ENCODE measurements around the gene GPN2.

- TF ChIP-seq, protein P1, sequence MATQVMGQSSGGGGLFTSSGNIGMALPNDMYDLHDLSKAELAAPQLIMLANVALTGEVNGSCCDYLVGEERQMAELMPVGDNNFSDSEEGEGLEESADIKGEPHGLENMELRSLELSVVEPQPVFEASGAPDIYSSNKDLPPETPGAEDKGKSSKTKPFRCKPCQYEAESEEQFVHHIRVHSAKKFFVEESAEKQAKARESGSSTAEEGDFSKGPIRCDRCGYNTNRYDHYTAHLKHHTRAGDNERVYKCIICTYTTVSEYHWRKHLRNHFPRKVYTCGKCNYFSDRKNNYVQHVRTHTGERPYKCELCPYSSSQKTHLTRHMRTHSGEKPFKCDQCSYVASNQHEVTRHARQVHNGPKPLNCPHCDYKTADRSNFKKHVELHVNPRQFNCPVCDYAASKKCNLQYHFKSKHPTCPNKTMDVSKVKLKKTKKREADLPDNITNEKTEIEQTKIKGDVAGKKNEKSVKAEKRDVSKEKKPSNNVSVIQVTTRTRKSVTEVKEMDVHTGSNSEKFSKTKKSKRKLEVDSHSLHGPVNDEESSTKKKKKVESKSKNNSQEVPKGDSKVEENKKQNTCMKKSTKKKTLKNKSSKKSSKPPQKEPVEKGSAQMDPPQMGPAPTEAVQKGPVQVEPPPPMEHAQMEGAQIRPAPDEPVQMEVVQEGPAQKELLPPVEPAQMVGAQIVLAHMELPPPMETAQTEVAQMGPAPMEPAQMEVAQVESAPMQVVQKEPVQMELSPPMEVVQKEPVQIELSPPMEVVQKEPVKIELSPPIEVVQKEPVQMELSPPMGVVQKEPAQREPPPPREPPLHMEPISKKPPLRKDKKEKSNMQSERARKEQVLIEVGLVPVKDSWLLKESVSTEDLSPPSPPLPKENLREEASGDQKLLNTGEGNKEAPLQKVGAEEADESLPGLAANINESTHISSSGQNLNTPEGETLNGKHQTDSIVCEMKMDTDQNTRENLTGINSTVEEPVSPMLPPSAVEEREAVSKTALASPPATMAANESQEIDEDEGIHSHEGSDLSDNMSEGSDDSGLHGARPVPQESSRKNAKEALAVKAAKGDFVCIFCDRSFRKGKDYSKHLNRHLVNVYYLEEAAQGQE (IDR thresholded peaks at IDR 0.05; ENCODE audit: borderline replicate concordance), result no peak
- TF ChIP-seq POLR2AphosphoS5 (IDR thresholded peaks at IDR 0.05) (no peak), CTCF (IDR thresholded peaks at IDR 0.05; ENCODE audit: poor library complexity, severe bottlenecking) (no peak), TAF1 (IDR thresholded peaks at IDR 0.05; ENCODE audit: low read depth) (no peak), EP300 (conservative IDR thresholded peaks at IDR 0.05; ENCODE audit: poor library complexity, severe bottlenecking) (no peak)
Observed at GRCh38 chr1:26888231-26888630, 1.9 kb downstream of the GPN2 start.
